Activated CD4-positive, alpha-beta T cell treated with anti-CD3 and anti-CD28 coated beads for 48 hours (primary cell): ENCODE results near the gene SERPINB3.
A peak's percentile ranks its signal among the peaks of the same experiment; 100 is the strongest.
"Not testable (repeated sequence)": the region's sequence is repeated elsewhere in the genome, so short reads cannot be mapped to it uniquely, and the experiment has no call there.

Source experiments
- DNase-seq: peaks from one replicate; pipeline ENCODE4 v3.0.0-alpha.2; 2020

The SERPINB3 gene

DNA sequence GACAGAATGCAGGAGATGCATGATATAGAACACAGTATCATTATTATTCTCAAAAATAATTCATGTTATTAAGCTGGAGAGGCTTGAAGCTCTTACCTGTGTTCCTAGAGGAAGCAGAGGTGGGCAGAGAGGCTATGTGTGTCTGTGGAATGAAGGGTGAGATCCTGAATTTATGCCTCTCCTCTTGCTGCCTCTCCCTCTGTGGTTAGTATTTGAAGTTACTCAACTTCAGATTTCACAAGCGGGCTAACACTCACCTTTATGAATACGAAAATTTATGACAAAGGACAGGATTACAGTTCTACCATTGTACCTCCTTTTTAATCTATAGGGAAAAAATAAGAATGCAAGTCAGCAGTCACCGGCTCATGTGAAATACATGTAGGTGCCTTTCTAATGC, at the start of gene SERPINB3:
Gene SERPINB3, minus strand, starts transcription at position 144 of the 400 bp plus-strand sequence. CDS start 677 bp downstream, outside the sequence.
- DNase-seq: not testable (repeated sequence)

DNA sequence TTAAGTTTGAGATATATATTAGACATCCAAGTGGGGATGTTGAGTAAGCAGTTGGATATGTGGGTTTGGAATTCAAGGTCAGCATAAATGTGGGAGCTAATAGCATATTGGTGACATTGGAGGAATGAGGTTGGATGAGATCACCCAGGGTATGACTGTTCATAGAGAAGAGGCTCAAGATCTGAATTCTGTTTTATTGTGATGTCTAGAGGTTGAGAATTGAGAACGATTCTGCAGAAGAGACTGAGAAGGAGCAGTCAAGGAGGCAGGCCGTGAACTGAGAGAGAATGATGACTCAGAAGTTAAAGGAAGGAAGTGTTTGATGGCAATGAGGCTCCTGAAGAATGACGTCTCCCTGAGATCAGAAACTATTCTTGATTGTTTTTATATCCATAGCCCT, 47.0 kb upstream of the SERPINB3 start:
- no peak for DNase-seq

DNA sequence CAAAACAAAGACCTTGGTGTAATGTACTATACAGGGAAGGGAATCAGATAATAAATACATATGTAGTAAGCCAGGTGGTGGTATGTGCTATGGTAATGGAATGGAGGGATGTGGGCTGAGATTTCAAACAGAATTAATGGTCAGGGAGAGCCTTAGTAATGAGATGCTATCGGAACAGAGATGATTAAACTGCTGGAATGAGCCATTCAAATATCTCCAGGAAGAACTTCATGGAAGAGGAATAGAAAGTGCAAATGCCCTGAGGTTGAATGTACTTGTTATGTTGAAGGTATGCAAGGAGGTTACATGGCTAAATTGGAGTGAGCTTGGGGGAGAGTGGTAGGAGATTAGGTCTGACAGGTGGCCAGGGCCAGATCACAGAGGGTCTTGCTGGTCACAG, 46.1 kb upstream of the SERPINB3 start:
- DNase-seq: no peak

DNA sequence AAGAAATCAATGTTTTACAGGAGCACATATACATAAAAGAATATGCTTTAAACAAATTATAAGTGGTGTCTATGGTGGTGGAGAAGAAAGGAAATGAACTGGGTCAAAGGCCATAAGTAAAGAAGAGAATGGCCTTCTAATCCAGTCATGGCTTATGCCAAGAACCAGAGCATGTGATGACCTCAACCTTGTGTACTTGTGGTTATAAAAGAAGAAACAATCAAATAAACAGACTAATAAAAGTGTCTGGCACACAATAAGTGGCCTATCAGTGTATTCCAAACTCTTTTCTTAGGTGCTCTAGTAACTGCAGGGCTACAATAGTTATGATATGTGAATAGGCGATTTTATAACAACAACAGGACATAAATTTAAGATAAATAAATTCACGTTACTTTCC, 43.7 kb upstream of the SERPINB3 start:
- DNase-seq: no peak

DNA sequence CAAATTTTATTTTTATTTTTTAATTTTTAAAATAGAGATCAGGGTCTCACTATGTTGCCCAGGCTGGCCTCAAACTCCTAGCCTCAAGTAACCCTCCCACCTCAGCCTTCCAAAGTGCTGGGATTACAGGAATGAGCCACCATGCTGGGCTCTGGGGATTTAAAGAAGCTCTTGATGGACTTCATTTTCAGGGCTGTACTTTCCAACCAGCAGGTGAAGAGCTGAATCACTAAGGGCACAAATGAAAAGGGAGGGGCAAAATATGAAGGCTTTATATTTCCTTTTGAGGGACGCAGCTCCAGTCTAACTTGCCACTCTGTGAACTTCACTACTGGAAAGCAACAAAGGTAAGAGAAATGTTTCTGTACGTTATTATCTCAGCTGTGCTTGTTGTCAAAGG, 41.0 kb upstream of the SERPINB3 start, which contains the start of gene SERPINB11:
Gene SERPINB11, plus strand, starts transcription at position 301 of the 400 bp plus-strand sequence. CDS start 7,234 bp downstream, outside the sequence.
- no peak for DNase-seq

DNA sequence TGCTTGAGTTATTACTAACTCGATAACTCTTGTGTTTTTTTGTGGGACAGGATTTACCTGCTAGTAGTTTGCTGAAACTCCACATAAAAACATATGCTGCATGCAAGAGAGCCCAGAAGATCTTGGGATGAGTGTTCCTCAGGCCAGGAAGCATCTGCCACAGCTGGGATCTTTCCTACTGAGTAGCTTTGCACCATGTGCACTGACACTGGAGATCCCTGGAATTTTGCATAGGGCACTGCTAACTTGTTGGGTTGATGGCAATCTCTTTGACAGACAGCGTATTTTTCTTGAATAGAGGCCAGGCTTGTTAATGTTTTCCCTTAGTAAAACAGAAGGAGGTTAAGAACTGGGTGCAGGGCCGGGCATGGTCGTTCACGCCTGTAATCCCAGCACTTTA, 40.3 kb upstream of the SERPINB3 start:
- no peak for DNase-seq

DNA sequence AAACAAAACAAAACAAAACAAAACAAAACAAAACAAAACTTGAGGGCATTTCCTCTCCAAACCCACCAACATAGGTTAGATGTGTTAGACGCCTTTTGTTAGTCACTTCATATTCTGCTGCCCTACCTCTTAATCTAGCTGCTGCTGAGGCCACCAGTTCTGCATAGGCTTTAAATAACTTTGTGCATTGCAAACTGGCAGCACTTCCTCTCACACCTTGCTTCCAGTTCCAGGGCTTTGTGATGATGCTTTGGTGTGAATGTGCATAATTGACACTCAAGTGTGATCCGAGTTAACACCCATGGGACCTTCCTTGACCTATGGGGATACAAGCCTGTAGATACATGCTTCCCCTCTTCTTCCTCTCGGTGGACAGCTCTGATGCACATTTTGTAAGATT, 38.8 kb upstream of the SERPINB3 start:
- DNase-seq: no peak

DNA sequence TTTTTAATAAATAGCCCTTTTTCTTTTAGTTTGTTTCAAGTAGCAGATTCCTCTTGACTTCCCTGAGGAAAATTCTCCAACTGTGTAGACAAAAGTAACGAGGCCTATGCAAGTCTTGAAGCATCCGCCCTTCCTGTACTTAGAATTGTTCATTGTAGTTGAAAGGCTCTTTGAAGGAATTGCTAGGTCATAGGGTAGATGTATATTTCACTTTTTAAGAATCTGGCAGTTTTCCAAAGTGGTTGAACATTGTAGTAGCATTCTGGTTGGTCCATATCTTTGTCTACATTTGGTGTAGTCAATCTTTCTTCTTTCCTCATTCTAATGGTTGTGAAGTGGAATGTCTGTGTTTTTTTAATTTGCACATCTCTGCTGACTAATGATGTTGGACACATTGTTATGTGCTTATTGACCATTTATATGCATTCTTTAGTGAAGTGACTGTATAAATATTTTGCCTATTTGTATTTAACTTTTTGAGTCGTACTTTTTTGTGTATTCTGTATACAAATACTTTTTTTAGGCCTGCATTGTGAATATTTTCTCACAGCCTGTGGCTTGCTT, 35.5 kb upstream of the SERPINB3 start:
- DNase-seq: no peak

DNA sequence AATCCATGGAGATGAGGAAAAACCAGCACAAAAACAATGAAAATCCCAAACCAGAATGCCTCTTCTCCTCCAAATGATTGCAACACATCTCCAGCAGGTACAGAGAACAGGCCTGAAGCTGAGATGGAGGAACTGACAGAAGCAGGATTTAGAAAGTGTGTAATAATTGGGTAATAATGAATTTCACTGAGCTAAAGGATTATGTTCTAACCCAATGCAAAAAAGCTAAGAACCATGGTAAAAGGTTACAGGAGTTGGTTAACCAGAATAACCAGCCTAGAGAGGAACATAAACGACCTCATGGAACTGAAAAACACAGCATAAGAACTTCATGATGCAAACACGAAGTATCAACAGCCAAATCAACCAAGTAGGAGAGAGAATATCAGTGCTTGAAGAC, 27.4 kb upstream of the SERPINB3 start:
- no peak for DNase-seq

DNA sequence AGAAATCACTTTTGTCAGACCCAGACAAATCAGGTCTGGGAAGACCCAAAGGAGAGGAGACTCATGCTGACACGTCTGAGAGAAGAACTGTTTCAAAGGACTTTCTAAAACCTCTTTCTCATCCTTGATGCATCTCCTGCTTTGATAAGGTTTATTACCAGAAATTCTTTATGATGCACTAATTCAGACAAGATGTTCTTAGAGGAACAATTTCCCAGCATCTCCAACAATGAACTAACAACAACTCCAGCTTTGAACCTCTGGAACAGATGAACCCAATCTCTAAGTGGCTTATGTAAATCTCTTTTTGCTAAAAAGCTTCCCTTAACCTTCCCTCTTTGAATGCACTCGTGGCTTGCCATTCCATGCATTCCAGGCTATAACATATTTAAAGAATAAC, 25.2 kb upstream of the SERPINB3 start:
- no peak for DNase-seq

DNA sequence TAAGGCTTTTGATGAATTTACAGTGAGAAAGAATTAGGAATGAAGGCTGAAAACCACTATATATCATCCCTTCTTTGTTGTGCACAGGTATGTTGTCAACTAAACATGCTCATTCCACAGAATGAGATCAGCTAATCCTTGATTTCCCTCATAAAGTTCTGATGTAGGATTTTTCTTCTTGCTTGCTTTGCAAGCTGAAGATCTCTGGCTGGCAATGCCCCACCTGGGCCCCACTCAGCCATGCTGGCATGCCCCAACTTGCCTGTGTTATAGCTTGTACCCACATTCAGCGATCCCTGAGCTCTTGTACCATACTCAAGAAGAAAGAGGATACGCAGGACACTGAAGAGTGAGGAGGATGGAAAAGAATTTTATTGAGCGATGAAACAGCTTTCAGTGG, 23.0 kb upstream of the SERPINB3 start:
- no peak for DNase-seq

DNA sequence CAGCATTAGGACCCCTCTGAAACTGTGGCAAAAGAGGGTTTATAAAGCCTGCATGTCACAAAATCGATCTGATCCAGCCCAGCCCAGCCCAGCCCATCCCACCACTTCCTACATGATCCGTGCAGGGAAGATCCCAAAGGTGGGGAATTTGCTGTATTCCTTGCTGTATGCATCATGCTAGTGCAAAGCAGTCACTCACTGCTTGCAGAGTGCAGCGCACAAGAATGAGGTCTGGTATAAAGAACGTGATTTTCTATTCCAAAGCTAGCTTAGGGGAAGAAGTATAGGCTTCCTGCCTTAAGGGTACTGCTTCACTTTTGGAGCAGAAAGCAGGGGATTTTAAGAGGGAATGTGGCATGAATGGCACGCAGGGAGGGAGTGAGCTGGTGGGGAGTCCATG, 22.2 kb upstream of the SERPINB3 start:
- DNase-seq: no peak

DNA sequence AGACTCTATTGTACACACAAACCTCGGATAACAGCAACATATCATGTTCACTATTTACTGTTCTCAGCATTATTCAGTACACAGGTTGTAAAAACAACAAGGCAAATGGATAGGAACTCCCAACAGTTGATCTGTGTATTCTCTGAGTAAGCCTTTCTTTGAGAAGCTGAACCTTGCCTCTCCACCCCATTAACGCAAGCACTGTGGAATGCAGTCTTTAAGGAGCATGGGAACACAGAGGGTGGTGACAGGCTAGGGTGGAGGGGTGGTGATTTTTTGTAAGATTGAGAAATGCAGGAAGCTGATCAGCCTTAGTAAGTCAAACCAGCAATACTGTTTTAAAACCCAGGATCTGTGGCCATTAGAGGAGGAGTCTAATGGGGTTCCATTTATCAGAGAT, 21.5 kb upstream of the SERPINB3 start:
- no peak for DNase-seq

DNA sequence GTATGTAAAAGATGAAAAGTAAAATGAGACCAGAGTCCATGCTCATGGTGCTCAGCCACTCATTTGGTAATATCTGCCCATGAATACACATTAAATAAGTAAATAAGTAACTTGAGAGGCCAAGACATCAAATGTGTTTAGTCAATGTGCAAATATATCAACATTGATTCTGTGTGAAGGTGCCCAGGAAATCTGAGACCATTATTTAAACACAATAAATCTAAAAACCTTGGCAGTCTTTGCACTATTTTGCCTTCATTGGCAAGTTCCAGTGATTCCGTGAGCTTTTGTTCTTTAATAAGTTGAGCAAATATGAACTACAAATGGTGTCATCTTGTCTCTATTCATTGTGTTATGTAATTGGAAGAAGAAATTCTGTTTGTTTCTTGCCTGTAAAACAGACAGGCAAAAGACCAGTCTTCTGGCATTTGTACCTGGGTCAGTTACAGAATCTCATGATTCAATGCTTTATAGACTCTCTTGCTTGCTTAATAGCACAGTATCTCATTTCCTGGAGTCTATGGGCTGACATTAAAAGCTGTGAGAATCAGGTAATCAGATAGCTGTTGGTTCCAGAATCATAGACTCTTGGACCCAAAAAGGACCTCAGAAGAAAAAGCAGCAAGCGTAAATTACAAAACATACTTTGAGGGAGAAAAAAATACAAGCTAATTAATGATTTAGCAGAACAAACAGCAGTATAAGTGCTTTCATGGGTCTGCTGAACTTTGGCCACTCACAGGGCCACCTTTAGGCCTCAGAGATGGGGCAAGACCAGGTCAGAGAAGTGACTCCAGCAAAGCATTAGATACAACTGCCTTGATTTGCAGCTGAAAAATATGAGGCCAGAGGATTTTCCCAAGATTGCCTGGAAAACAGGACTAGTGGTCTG, 20.0 kb upstream of the SERPINB3 start:
- no peak for DNase-seq

DNA sequence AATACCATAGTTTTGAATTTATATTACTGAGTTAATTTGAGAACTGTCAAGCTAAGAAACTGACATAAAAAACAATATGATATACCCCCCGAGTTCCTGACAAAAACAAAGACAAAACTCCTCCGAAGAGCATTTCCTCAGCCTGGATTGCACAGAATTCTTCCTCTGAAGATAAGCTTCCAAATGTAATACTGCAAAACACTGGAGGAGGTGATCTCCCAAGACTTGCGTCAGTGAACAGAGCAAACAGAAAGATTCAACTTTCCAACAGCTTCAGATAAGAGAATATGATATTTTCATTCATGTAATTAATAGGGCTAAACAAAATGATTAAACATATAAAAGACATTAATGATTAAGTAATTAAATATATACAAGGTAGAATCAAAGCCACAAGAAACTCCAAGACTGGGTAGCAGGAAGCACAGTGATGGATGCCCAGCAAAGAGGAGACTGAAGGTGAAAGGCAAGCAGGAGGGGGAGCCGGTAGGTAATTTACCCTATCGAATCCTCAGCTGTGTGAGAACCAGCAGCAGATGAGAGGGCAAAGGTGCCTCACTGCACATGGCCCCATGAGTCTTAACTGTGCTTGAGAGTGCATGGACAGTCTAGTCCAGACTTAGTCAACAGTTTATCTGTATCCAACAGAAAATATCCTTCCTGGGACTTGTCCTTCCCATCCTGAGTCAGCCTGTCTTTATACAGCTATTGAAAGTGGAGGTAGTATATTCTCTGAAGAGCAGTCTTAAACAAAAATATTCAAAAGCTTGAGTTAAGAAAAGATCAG, 18.3 kb upstream of the SERPINB3 start:
- no peak for DNase-seq

DNA sequence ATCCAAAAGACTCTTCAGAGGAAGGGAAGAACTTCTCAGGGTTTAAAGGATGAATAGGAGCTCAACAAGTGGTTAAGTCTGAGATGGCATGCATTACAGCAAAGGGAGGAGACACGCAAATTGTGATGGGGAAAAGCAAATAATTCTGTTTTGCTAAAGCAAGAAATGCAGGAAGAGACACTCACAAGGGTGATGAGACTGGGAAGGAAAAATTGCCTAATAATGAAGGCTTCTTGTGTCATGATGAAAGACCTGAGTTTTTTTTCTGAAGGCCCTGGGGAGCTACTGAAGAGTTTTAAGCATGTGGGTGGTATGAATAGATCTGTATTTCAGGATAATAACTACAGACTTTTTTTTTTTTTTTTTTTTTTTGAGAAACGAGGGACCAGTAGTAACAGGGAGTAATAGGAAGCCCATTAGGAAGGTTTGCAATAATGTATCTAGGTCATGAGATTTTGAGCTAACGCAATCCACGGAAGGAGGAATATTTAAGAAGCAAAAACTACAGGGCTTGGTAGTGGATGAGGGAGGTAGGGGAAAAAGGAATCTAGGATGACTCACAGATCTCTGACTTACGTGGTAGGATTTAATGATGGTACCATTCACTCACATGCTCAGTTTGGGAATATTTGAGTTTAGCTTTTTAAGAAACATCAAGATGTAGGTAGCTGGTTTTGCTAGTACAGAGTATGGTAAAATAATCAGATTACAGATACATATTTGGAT, 16.0 kb upstream of the SERPINB3 start:
- no peak for DNase-seq

DNA sequence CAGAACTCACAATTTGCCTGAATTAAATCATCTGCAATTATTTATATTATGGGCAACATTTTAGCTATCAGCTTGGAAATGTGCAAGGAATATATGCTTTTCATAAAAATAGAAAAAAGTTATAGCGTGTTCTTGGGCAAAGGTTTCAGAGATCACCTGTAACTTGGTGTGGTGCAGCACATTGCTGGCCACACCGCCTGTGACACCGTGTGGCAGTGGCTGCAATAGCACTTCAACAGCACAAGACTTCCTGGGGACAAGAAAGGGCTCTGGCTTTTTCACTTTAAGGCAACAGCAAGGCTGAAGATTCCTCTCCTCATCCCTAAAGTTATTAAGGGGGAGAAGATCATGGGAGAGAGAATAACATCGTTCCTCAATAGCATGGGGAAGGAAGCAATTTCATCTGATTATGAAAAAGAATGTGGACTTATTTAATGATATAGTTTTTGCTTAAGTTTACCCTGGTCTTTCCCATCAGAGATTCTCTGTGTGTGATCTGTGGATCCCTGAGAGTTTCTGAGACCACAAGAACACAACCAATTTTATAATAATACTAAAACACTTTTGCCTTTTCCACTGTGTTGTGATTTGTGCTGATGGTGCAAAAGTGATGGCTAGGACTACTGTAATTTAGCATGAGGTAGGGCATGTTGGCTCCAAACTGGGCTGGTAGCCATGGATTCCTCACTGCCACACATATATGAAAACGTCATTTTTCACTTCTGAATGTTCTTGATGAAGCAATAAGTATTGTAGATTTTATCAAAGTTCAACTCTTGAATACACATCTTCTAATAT, 15.0 kb upstream of the SERPINB3 start:
- peak; percentile 4 for DNase-seq

DNA sequence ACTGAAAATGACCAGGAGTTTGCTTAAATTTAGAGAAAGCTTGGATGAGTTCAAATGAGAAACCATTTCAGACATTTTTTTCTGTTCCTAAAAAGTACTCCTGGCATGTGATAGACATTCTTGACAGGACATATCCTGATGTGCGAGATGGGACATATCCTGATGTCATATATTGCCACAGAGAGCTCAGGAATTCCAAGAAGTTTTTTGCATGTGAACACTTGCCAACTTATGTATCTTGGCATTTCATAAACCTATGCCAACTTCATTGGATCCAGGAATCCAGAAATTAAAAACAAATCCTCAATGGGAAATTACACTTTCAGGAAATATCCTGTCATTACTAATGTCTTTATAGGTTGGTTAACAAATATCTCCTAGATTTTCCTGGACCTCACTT, 2.9 kb upstream of the SERPINB3 start:
- DNase-seq: no peak

DNA sequence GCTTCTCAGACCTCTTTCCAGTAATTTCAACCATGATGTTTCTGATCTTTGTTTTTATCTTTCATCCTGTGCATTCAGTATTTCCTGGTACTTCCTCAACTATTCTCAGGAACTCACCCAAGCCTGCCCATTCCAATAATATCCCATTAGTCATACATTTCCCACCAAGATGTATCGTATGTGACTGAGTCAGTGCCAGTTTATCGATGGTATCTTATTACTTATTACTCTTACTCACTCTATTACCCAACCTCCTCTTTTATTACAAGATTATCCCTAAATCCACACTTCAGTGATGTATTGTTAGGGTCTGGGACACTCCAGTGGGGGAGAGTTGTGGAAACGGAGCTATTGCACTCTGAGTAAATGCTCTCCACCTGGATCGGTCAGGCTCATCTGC, 2.8 kb downstream of the SERPINB3 start:
- not testable (repeated sequence) for DNase-seq

DNA sequence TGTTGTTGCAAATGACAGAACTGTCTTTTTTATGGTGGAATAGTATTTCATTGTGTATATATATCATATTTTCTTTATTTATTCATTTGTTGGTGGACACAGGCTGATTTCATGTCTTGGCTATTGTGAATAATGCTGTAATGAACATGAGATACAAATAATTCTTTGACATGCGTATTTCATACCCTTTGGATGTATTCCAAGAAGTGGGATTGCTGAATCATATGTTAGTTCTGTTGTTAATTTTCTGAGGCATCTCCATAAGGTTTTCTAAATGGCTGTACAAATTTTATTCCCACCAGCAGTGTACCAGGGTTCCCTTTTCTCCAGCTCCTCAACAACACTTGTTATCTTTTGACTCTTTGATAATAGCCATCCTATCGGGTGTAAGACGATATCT, 11.4 kb downstream of the SERPINB3 start:
- not testable (repeated sequence) for DNase-seq

DNA sequence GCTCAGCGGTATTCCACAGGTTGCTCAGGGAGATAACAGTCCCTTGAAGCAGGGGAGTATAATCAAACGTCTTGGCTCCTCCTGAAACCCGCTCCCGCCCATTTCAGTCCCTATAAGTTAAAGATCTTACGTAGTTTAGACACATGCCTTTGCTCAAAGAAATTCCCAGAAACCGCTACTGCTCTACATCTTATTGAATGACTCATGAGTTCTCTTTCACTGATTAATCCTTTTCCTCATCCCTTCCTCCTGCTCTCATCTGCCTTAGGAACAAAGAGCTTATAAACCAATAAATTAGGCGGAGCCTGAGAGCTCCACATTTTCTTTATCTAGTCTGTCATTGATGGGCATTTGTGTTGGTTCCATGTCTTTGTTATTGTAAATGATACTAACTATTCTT, 13.5 kb downstream of the SERPINB3 start:
- no peak for DNase-seq

DNA sequence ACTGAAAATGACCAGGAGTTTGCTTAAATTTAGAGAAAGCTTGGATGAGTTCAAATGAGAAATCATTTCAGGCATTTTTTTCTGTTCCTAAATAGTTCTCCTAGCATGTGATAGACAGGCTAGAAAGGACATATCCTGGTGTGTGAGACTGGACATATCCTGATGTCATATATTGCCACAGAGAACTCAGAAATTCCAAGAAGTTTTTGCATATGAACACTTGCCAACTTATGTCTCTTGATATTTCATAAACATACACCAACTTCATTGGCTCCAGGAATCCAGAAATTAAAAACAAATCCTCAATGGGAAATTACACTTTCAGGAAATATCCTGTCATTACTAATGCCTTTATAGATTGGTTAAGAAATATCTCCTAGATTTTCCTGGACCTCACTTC, 14.8 kb downstream of the SERPINB3 start:
- DNase-seq: no peak
